GM23338 (cell line): ENCODE data around the gene FGGY. TPM values are rescaled to one million over a fixed set of nuclear protein-coding genes. Genes with fewer than 3 reads are reported as not detected.

Experiments used
- ATAC-seq: fragments of 200-7000 bp; cut with Tn5 transposase; 3 replicates; pipeline ENCODE4 v1.9.1; 2020
- DNase-seq: peaks from one replicate; pipeline ENCODE4 v3.0.0-alpha.2; 2015; ENCODE audit warnings: low spot score
- H2AFZ ChIP-seq: fragments of 200-600 bp; sonication (generic); 2 replicates; pipeline ENCODE4 v1.8.0; 2016; ENCODE audit warnings: antibody characterized with exemption, mild to moderate bottlenecking, moderate library complexity
- H3F3A ChIP-seq: fragments of 200-600 bp; sonication (generic); replicated peaks from 2 replicates; pipeline ENCODE4 v1.8.0; 2017; ENCODE audit warnings: antibody characterized with exemption, mixed run types, low read depth
- H3K27ac ChIP-seq: fragments of 200-600 bp; sonication (generic); 2 replicates; pipeline ENCODE4 v1.6.1; 2016; ENCODE audit warnings: low read depth
- H3K27me3 ChIP-seq: fragments of 200-600 bp; sonication (generic); 2 replicates; pipeline ENCODE4 v1.8.0; 2016; ENCODE audit warnings: mild to moderate bottlenecking, mixed run types, moderate library complexity; ENCODE audit not compliant: insufficient read depth
- H3K36me3 ChIP-seq: fragments of 200-600 bp; sonication (generic); 2 replicates; pipeline ENCODE4 v1.8.0; 2016; ENCODE audit warnings: mild to moderate bottlenecking; ENCODE audit not compliant: insufficient read depth
- H3K4me1 ChIP-seq: fragments of 200-600 bp; sonication (generic); 2 replicates; pipeline ENCODE4 v1.8.0; 2016; ENCODE audit warnings: mild to moderate bottlenecking, moderate library complexity; ENCODE audit not compliant: insufficient read depth
- H3K4me2 ChIP-seq: fragments of 200-600 bp; sonication (generic); 2 replicates; pipeline ENCODE4 v1.7.1; 2017; ENCODE audit warnings: mixed run types
- H3K4me3 ChIP-seq: fragments of 200-600 bp; sonication (generic); 2 replicates; pipeline ENCODE4 v1.6.1; 2016; ENCODE audit warnings: mixed run types
- H3K79me2 ChIP-seq: fragments of 200-600 bp; sonication (generic); replicated peaks from 2 replicates; pipeline ENCODE4 v1.8.0; 2017; ENCODE audit warnings: mild to moderate bottlenecking; ENCODE audit not compliant: insufficient read depth
- H3K9me2 ChIP-seq: fragments of 200-600 bp; sonication (generic); 2 replicates; pipeline ENCODE4 v1.8.0; 2017; ENCODE audit not compliant: insufficient read depth
- H4K20me1 ChIP-seq: fragments of 200-600 bp; sonication (generic); replicated peaks from 2 replicates; pipeline ENCODE4 v1.8.0; 2017; ENCODE audit warnings: mild to moderate bottlenecking; ENCODE audit not compliant: insufficient read depth
- H3K27ac Mint-ChIP-seq: 2 replicates; pipeline ENCODE4 v1.8.0; 2020; ENCODE audit warnings: inconsistent platforms, mild to moderate bottlenecking, moderate library complexity, mixed read lengths
- H3K27me3 Mint-ChIP-seq: 3 replicates; pipeline ENCODE4 v1.8.0; 2022; ENCODE audit warnings: low read depth, mild to moderate bottlenecking, moderate library complexity, mixed read lengths, inconsistent platforms; ENCODE audit not compliant: insufficient read depth, poor library complexity
- H3K36me3 Mint-ChIP-seq: 3 replicates; pipeline ENCODE4 v1.8.0; 2021; ENCODE audit warnings: low read depth, mild to moderate bottlenecking, inconsistent platforms, moderate library complexity, mixed read lengths
- H3K4me1 Mint-ChIP-seq: 3 replicates; pipeline ENCODE4 v1.8.0; 2020; ENCODE audit warnings: mild to moderate bottlenecking, inconsistent platforms, mixed read lengths
- H3K4me3 Mint-ChIP-seq: 3 replicates; pipeline ENCODE4 v1.8.0; 2021; ENCODE audit warnings: moderate library complexity, mild to moderate bottlenecking, inconsistent platforms, mixed read lengths
- H3K9me3 Mint-ChIP-seq: 3 replicates; pipeline ENCODE4 v1.8.0; 2020; ENCODE audit warnings: moderate library complexity, mild to moderate bottlenecking, inconsistent platforms, mixed read lengths
- CREB1 ChIP-seq: fragments of 250-450 bp; sonication (Bioruptor Pico); IDR thresholded peaks from 2 replicates; pipeline ENCODE4 v1.5.0; 2020; ENCODE audit warnings: low read depth, mild to moderate bottlenecking, moderate library complexity
- JUNB ChIP-seq: IDR thresholded peaks from one replicate; pipeline ENCODE4 v1.6.1; 2016; ENCODE audit warnings: antibody characterized with exemption; ENCODE audit not compliant: unreplicated experiment
- STAT1 ChIP-seq: IDR thresholded peaks from one replicate; pipeline ENCODE4 v1.6.1; 2016; ENCODE audit warnings: antibody characterized with exemption; ENCODE audit not compliant: unreplicated experiment
- ZNF114 ChIP-seq: fragments of 250-450 bp; sonication (Bioruptor Pico); IDR thresholded peaks from 2 replicates; pipeline ENCODE4 v1.5.0; 2020; ENCODE audit warnings: mild to moderate bottlenecking, moderate library complexity
- ZNF331 ChIP-seq: fragments of 250-450 bp; sonication (Bioruptor Pico); IDR thresholded peaks from 2 replicates; pipeline ENCODE4 v1.5.0; 2020; ENCODE audit warnings: low read depth, mild to moderate bottlenecking, moderate library complexity
- polyA plus RNA-seq: library from polyadenylated mRNA; unstranded; fragments of >200 nt; fragmentation: Nextera tagmentation; extraction: Ambion mirVana; gene quantifications from 2 replicates; pipeline ENCODE4 v1.2.1, GENCODE V29; 2016
- total RNA-seq: library from RNA; depleted of rRNA; stranded (reverse); fragments of >200 nt; shearing (Covaris generic); gene quantifications from 2 replicates; pipeline ENCODE4 v1.2.3, GENCODE V29; 2014
- TF ChIP-seq, protein P1 (sequence below), 2 experiments: fragments of 200-600 bp in 1 of 2; sonication (generic) in 1 of 2; conservative IDR thresholded peaks; 2 replicates each; pipeline versions ENCODE4 v1.5.1 to v1.6.1; 2016 to 2017; ENCODE audit warnings: antibody characterized with exemption in 2 of 2, low read depth in 2 of 2, mild to moderate bottlenecking in 2 of 2, moderate library complexity in 1 of 2
- TF ChIP-seq, protein P2 (sequence below): IDR thresholded peaks from one replicate; pipeline ENCODE4 v1.6.1; 2018; ENCODE audit warnings: antibody characterized with exemption; ENCODE audit not compliant: unreplicated experiment
- TF ChIP-seq, protein P3 (sequence below): fragments of 250-450 bp; sonication (Bioruptor Pico); IDR thresholded peaks from 2 replicates; pipeline ENCODE4 v1.5.0; 2020; ENCODE audit warnings: mild to moderate bottlenecking, moderate library complexity

Gene FGGY
- total and polyA plus RNA-seq, 2 experiments from 2014 or later, result 10.9 to 21.4 TPM

DNA sequence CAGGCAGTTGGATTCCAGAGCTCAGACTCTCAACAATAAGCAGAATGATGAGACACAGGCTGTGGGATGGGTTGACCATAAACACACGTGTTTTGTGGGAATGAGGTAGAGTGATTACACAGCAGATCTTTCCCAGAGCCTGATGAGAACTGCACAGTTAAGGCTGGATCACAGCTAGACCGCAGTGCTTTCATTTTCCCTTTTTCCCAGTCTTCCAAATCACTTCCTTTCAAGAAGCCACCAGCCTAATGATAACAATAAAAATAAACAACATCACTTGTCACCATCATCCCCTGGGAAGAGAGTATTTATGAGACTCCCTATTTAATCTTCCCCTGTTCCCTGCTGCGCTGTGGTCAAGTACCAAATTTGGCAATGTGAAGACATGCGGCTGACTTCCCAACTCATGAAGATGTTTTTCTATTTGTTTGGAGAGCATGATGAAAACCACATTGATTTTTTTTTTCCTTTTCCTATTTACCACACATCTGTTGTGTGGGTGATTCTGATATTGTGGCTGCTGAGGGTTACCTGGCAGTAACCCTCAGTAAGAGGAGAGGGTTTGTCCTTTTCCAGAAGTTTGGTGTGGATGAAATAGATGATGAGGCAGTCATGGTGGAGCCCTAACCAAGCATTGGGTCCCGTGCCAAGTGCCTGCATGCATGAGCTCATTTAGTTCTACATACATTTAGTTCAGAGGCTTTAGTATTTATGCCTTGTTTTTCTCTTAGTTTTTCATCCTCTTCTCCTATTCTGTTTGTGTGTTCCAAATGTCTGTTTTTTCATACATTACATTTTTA is 268.9 kb downstream of the FGGY start:
- Histone ChIP-seq H3K4me1 (peaks cover 11% of the 10 kb centered on the region), H3K4me2 (no peak overlapping the region), H3K4me3 (no peak overlapping the region), H2AFZ (no peak overlapping the region), H3K36me3 (no peaks in the 10 kb centered on the region), H3K79me2 (no peaks in the 10 kb centered on the region), H3K27me3 (no peaks in the 10 kb centered on the region), H3K27ac (no peak overlapping the region), H4K20me1 (no peaks in the 10 kb centered on the region), H3K9me2 (peaks cover 6% of the 10 kb centered on the region; the same call in 1 of the 2 replicates), H3F3A (no peaks in the 10 kb centered on the region)
- DNase-seq, result no peak
- H3K27me3 Mint-ChIP-seq, result peaks cover 2% of the 10 kb centered on the region
- no peak for ATAC-seq
- peaks cover 10% of the 10 kb centered on the region for H3K4me1 Mint-ChIP-seq
- H3K27ac Mint-ChIP-seq, result no peak overlapping the region
- H3K9me3 Mint-ChIP-seq, result no peaks in the 10 kb centered on the region
- TF ChIP-seq, protein P1, sequence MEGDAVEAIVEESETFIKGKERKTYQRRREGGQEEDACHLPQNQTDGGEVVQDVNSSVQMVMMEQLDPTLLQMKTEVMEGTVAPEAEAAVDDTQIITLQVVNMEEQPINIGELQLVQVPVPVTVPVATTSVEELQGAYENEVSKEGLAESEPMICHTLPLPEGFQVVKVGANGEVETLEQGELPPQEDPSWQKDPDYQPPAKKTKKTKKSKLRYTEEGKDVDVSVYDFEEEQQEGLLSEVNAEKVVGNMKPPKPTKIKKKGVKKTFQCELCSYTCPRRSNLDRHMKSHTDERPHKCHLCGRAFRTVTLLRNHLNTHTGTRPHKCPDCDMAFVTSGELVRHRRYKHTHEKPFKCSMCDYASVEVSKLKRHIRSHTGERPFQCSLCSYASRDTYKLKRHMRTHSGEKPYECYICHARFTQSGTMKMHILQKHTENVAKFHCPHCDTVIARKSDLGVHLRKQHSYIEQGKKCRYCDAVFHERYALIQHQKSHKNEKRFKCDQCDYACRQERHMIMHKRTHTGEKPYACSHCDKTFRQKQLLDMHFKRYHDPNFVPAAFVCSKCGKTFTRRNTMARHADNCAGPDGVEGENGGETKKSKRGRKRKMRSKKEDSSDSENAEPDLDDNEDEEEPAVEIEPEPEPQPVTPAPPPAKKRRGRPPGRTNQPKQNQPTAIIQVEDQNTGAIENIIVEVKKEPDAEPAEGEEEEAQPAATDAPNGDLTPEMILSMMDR (conservative IDR thresholded peaks at IDR 0.05; ENCODE audit: low read depth in 2 of 2), result no peak
- TF ChIP-seq JUNB (no peak), ZNF331 (CRISPR knock-in tag) (no peak), CREB1 (no peak), STAT1 (no peak), ZNF114 (CRISPR knock-in tag) (no peak)
- TF ChIP-seq, protein P2, sequence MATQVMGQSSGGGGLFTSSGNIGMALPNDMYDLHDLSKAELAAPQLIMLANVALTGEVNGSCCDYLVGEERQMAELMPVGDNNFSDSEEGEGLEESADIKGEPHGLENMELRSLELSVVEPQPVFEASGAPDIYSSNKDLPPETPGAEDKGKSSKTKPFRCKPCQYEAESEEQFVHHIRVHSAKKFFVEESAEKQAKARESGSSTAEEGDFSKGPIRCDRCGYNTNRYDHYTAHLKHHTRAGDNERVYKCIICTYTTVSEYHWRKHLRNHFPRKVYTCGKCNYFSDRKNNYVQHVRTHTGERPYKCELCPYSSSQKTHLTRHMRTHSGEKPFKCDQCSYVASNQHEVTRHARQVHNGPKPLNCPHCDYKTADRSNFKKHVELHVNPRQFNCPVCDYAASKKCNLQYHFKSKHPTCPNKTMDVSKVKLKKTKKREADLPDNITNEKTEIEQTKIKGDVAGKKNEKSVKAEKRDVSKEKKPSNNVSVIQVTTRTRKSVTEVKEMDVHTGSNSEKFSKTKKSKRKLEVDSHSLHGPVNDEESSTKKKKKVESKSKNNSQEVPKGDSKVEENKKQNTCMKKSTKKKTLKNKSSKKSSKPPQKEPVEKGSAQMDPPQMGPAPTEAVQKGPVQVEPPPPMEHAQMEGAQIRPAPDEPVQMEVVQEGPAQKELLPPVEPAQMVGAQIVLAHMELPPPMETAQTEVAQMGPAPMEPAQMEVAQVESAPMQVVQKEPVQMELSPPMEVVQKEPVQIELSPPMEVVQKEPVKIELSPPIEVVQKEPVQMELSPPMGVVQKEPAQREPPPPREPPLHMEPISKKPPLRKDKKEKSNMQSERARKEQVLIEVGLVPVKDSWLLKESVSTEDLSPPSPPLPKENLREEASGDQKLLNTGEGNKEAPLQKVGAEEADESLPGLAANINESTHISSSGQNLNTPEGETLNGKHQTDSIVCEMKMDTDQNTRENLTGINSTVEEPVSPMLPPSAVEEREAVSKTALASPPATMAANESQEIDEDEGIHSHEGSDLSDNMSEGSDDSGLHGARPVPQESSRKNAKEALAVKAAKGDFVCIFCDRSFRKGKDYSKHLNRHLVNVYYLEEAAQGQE, result no peak
- TF ChIP-seq, protein P3, sequence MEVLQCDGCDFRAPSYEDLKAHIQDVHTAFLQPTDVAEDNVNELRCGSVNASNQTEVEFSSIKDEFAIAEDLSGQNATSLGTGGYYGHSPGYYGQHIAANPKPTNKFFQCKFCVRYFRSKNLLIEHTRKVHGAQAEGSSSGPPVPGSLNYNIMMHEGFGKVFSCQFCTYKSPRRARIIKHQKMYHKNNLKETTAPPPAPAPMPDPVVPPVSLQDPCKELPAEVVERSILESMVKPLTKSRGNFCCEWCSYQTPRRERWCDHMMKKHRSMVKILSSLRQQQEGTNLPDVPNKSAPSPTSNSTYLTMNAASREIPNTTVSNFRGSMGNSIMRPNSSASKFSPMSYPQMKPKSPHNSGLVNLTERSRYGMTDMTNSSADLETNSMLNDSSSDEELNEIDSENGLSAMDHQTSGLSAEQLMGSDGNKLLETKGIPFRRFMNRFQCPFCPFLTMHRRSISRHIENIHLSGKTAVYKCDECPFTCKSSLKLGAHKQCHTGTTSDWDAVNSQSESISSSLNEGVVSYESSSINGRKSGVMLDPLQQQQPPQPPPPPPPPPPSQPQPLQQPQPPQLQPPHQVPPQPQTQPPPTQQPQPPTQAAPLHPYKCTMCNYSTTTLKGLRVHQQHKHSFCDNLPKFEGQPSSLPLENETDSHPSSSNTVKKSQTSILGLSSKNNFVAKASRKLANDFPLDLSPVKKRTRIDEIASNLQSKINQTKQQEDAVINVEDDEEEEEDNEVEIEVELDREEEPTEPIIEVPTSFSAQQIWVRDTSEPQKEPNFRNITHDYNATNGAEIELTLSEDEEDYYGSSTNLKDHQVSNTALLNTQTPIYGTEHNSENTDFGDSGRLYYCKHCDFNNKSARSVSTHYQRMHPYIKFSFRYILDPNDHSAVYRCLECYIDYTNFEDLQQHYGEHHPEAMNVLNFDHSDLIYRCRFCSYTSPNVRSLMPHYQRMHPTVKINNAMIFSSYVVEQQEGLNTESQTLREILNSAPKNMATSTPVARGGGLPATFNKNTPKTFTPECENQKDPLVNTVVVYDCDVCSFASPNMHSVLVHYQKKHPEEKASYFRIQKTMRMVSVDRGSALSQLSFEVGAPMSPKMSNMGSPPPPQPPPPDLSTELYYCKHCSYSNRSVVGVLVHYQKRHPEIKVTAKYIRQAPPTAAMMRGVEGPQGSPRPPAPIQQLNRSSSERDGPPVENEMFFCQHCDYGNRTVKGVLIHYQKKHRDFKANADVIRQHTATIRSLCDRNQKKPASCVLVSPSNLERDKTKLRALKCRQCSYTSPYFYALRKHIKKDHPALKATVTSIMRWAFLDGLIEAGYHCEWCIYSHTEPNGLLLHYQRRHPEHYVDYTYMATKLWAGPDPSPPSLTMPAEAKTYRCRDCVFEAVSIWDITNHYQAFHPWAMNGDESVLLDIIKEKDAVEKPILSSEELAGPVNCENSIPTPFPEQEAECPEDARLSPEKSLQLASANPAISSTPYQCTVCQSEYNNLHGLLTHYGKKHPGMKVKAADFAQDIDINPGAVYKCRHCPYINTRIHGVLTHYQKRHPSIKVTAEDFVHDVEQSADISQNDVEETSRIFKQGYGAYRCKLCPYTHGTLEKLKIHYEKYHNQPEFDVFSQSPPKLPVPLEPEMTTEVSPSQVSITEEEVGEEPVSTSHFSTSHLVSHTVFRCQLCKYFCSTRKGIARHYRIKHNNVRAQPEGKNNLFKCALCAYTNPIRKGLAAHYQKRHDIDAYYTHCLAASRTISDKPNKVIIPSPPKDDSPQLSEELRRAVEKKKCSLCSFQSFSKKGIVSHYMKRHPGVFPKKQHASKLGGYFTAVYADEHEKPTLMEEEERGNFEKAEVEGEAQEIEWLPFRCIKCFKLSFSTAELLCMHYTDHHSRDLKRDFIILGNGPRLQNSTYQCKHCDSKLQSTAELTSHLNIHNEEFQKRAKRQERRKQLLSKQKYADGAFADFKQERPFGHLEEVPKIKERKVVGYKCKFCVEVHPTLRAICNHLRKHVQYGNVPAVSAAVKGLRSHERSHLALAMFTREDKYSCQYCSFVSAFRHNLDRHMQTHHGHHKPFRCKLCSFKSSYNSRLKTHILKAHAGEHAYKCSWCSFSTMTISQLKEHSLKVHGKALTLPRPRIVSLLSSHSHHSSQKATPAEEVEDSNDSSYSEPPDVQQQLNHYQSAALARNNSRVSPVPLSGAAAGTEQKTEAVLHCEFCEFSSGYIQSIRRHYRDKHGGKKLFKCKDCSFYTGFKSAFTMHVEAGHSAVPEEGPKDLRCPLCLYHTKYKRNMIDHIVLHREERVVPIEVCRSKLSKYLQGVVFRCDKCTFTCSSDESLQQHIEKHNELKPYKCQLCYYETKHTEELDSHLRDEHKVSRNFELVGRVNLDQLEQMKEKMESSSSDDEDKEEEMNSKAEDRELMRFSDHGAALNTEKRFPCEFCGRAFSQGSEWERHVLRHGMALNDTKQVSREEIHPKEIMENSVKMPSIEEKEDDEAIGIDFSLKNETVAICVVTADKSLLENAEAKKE, result no peak
- H3K36me3 Mint-ChIP-seq, result no peaks in the 10 kb centered on the region
- H3K4me3 Mint-ChIP-seq, result no peak overlapping the region
